NCI-H510A (cell line): ENCODE data around the gene AFTPH.
"Not testable (repeated sequence)": the region's sequence is repeated elsewhere in the genome, so short reads cannot be mapped to it uniquely, and the experiment has no call there.

Source experiments
- DNase-seq: peaks from one replicate; lab custom pipeline; 2025; lab: John Stamatoyannopoulos, UW

AFTPH gene

DNA sequence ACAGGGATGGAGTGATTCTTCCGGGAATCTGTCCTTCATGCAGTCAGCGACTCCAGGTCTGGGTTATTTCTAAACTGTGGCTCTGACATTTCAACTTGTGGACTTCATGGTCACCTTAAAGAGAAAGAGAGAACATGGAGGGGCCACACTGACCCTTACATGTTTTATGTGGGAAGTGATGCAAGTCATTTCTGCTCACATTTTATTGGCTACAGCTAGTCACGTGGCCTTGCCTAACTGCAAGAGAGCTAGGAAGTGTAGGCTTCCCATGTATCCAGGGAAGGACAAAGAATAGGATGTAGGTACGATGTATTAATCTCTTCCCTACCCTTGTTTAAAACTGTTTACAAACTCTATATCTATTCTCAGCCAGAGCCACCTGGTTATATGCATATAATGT is 30.3 kb upstream of the AFTPH start:
- no peak for DNase-seq

DNA sequence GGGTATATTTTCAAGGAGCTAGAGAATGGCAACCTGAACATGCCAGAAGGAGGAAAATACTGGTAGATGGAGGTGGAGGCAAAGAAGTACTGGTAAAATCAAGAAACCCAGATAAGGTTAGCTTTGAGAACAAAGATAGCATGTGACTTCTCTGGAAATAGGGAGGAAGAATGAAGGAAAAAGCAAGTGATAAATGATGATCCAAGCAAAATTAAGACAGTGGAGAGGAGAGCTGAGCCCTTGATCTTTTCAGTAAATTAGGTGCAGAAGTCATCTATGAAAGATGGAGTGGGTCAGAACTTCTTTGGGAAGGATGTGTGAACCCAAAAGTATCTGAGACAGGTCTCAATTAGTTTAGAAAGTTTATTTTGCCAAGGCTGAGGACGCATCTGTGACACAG is 25.7 kb upstream of the AFTPH start:
- no peak for DNase-seq

DNA sequence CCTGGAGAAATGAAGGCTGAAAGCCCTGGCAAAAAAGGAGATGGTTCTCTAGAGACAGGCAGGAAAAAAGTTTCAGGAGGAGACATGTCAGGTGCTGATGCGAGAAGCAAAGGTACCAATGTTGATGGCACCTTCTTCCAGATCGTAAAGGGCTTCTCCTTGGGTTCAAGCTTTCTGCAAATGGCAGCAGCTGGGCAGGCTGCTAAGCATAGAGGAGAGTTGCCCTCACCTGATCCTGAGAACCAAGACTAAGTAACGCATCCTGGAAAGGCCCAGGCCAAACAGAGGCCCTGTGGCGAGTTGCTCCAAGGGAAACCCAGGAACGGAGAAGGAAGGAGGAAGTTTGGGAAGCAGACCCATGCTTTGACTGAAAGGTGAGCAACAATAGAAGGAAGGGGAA is 23.6 kb upstream of the AFTPH start:
- no peak for DNase-seq

DNA sequence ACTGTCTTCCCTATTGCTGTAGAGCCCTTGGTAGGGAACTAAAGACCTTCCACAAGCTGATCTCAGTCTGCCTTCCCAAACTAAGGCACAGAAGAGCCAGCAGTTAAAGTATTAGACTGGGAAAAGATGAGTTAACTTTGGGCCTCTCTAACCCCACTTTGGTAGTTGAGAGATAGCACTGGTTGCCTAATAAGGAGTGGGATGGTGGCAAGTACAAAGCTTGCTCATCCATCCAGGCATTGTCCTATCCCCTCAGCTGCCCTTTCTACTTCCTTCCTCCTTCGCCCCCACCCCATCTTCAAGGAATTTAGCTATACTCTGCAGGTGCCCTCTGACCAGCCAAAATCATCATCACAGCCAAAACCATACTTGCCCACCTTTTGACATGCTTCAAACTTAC is 22.2 kb upstream of the AFTPH start:
- no peak for DNase-seq

DNA sequence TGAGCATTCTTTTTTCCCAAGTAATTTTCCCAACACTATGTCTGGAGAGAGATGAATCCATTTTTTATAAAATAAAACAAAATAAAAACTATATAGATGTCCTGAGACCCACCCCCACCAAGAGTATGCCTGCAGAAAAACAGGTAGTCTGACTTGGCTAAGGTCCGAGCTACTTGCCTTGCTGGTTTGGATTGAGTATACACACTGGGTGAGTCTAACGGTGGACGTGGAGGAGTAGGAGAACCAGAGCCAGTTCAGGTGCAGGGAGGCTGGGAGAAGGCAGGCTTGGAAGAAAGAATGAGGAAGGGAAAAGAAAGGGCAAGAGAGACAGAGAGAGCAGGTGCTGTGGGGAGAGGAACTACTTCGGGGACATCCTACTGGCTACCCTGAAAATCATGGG is 21.3 kb upstream of the AFTPH start:
- DNase-seq: no peak

DNA sequence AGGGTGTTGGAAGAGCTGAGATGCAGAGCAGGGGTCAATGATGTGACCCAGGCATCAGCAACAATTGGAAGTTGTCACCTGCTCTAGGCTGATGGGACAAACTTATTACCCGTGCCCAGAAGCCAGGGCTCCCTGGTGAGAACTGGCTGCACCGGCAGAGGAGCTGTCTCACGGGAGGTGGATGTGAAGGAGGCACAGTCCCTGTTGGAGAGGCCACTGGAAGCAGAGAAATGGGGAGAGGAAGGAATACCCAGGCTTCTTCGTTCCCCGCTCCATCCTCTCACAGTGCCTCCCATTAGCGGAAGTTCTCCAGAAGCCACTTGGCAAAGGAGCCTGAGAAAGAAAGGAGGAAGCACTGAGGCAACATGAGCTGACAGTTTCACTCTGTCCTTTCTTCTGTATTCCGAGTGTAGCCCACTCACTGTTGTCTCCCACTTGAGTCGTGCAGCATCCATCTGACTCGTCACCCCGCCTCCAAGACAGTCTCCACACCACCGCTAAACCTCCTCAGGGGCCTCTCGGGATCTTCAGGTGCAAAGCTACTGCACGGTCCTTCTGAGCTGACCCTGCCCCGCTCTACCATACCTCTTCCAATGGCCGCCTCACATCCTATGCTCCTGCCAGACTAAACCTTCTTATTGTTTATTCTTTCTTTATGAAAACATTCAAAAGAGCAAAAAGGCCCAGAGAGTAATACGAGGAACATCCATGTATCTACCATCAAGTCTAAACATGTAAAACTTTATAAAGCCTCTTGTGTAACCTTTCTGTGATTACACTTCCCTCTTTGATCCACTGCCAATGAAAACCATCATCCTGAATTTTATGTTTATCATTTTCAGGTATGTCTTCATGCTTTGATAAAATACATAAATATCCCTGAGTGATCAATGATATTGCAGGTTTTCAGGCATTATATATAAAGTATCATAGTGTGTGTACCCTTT is 19.1 kb upstream of the AFTPH start:
- no peak for DNase-seq

DNA sequence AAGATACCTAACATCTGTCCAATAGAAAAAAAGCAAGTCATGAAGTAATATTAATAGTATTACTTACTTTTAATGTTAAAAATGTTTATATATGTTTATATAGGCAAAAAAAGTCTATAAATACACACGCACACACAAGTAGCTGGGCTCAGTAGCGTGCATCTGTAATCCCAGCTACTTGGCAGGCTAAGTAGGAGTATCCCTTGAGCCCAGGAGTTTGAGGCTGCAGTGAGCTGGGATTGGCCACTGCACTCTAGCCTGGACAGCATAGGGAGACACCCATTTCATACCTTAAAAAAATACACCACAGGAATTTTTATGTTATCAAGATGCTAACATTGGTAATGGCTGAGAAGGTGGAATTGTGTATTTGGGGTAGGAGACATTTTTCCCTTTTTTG is 17.4 kb upstream of the AFTPH start:
- DNase-seq: no peak

DNA sequence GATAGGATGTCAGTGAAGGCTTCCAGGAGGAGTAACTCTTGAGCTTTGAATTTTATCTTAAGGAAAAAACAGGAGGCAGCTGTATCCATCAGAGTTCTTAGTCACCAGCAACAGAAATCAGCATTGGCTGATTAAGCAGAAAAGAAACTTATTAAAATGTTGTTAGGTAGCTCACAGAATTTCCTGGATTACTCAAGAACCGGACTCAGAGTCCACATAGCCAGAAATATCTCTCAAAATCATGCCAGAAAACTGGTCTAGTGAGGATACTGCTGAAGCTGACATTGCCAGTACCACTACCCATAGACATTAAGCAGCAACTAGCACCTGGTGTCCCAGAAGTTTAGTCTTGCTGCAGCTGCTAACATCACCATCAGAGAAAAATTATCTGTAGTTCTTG is 10.1 kb upstream of the AFTPH start:
- DNase-seq: no peak

DNA sequence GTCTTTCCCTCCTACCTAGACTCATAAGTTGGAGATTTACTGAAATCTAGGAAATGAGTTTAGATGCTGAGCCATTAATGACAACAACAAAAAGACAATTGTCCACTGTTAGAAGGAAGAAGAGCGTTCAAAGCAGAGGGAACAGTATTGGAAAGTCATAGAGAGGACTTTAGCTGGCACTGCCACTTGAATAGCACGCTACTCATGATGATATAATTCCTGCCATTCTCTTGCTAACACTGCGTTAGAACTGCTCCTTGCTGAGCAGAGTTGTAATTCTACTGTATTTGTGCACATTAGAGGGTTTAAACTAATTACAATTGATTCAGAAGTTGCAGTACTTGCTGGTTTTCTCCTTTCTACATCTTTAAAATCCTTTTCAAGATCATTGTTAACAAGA is 9.0 kb upstream of the AFTPH start:
- no peak for DNase-seq

DNA sequence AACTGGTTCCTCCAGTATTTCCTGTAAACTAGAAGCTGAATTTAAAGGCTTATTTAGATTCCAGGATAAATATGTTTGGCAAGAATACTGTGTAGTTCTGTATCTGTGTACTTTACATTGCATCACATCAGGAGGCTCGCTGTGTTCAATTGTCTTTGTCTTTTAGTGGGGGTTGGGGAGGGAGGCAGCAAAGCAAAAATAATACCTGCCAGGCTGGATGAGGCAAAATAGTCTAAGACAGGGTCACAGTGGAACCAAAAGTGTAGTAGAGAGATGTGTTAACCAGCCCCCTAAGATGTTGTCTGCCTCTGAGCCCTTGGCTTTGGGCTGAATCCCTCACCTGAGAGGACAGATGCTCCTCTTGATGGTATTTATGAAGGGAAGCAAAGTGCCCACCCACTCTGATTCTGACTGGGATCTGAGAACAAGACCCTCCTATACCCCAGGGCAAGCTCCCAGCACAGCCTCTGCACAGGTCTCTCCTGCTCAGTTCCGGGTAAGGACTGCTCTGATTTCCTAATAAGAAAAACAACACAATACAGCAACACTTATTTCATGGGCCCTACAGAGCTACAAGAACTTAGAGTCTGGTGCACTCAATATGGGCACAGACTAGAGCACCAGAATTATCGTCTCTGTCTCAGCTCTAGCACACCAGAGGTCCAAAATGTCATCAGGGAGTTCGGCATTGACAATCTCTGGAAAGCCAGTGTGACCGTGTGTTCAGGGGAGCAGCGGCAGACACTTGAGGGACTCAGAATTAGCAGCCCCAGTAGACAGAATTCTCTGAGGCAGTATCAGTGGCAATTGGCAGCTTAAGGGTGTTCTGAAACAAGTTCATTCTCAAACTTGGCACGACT is 7.2 kb upstream of the AFTPH start:
- DNase-seq: no peak

DNA sequence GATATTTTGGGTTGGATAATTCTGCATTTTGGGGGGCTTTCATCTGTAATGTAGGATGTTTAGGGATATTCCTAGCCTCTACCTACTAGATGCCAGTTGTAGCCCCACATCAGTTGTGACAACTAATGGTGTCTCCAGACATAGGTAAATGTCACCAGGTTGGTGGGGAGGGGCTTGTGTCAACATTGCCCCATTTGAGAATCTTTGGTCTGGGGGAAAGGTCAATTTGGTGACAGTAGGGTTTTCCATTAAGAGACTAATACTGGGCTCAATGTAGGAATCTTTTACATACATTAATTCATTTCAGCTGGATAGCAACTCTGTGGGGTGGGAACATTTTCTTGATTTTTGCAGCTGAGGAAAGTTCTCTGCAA is 6.6 kb upstream of the AFTPH start:
- DNase-seq: no peak

DNA sequence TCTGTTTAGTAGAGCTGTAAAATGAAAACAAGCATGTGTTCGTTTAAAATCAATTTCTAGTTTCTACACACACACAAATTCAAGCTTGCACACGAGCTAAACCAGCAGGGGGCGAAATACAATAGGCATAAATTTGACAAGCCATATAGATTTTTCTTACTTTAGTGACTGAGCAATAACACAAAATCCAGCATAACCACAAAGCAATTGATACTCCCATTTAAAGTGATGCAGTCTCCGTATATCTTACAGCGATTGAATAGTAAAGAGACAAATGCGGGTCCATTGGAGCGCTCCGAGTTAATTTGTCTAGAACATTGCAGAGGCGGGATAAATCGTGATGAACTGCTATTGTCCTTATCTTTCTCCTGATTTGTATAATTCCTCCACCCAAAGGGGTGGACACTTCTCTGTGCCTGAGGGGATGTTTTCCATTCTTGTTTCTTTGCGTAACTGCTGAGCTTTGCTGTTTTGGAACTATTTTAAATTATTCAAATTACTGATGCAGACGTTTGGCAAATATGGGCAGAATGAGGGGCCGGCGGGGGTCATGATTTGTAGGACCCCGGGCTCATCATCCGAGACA is 1.2 kb upstream of the AFTPH start:
- peak; percentile 49 for DNase-seq

DNA sequence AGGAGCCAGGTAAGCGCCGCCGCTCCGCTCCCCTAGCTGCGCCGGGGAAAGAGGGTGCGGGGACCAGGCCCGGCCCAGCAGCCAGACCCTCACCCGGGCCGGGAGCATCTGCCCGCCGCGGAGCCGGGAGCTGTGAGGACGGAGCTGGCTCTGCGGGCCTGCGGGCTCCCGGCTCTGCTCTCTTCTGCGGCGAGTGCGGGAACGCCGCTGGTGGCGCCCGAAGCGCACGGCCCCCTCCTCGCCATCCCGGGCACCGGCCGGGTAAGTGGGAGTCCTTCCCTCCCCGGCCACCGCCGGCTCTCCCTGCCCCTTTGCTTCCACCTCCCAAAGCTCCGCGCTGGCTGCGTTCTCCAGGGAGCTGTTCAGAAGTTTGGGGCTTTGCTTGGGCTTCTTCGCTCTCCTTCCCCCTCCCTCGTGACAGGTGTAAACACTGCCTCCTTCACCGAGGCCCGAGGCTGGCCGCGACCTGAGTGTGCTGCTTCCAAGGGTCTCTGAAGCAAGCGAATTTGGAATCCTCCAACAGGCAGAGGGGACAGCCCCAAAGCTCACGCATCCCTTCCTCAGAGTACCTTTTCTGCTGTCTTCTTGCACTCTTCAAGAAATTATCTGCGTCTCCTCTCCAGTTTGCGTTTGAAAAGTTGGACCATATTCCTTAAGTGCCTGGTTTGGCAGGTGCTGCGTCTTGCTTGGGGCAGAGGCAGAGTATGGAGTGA is 632 bp downstream of the AFTPH start:
- peak; percentile 39 for DNase-seq

DNA sequence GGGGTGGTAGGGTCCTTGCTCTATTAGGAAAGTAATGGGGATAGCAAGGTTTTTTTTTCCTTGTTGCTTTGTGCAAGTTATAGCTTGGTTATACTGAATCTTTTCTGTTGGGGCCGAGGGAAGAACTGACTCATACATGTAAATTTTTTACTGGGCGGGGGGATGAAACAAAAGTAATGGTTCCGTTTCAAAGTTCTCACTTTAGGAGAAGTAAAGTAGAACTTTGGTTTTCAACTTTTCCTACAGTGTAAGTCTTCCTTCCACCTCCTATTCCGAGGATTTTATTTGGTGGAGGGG is 1.1 kb downstream of the AFTPH start:
- DNase-seq: no peak

DNA sequence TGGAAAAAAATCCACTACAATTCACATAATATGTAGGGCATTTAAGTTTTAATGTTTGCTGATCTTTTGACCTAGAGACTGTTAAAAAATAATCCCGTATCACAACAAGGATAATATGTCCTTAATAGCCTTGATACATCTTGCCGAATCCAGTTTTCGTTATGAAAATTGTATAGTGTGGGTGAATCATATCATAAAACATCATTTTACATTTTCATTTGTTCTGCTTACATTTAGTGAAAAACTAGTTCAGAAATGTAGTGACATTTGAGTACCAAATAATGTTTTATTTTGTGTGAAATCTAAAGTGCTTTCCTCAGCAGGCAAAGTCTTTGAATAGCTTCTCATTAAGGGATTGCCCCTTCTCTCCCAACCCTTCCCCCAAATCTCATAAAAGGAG is 1.9 kb downstream of the AFTPH start:
- DNase-seq: no peak

DNA sequence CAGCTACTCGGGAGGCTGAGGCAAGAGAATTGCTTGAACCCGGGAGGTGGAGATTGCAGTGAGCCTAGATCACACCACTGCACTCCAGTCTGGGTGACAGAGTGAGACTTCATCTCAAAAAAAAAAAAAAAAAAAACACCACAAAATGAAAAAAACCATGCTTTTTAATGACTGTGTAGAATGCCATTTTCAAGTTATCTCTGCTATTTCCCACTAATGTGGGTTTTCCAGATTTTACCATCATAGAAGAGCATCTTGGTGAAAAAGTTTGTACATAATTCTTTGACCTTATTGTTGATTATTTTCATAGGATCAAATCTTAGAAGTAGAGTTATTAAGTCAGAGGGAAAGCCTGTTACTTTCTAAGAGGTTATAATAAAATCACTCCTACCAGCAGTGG is 6.8 kb downstream of the AFTPH start:
- DNase-seq: not testable (repeated sequence)

DNA sequence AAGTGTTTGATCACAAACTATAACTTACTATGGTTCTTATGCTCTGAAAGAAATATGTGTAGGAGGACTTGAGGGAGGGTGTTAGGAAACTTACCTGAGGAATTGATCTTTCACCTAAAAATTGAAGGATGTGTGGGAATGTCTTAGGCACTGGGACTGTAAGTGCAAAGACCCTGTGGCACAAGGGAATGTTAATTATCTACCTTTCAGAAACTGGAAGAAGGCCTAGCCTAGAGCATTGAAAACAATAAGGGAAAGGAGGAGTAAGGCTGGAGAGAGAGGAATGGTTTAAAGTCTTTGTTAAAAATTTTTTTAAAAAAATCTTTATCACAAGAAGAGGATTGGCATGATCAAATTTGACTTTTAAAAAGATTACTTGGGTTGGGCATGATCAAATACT is 7.9 kb downstream of the AFTPH start:
- no peak for DNase-seq

DNA sequence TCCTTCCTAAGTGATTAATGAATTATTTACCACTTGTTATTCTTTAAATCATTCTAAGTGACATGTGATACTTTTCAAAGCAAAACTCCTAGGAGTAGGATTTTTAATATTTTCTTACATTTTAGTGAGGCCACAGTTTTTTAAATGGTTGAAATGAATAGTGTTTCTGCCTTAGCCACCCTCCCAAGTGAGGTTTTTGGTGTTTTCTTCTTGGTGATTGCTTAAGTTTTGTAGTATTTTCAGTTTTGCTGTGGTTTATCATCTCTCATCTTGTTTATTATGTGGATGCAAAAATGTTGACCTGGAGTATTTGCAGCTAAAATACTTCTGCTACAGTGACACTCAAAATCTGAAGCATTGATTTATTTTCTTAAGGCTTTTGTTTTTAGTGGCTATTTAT is 9.8 kb downstream of the AFTPH start:
- DNase-seq: no peak

DNA sequence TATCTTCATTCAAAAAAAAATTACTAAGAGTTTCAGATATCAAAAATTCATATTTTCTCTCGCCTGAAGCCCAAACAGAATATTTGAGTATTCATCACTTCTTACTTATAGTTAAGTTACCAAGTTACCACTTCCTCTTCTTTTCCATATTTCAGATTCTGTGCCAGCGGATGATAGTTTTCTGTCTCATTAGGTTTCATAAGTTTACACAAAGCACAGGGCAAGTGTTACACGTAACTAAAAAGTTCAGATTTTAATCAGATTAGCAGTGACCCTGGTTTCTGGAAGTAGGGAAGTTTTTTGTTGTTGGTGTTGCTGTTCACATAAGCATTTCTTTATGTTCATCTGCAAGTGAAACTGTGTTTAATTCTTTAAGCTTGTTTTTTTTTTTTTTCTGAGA is 10.2 kb downstream of the AFTPH start:
- no peak for DNase-seq

DNA sequence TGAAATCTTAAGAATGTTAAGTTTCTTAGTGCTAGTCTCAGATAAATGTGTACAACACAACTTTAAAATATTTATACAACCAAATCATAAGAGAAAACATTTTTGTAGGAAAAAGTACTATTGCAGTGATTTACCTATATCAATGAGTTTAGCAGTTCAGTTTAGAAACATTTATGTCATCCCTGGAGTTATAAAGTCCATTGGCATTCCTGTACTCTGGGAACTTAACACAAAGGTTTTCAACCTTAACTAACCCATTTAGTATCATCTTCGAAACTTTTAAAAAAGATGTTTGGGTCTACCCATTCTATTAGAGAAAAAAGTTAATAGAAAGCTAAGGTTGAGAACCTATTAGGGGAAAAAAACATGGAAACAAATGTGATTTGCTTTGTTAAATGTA is 10.9 kb downstream of the AFTPH start:
- DNase-seq: no peak

DNA sequence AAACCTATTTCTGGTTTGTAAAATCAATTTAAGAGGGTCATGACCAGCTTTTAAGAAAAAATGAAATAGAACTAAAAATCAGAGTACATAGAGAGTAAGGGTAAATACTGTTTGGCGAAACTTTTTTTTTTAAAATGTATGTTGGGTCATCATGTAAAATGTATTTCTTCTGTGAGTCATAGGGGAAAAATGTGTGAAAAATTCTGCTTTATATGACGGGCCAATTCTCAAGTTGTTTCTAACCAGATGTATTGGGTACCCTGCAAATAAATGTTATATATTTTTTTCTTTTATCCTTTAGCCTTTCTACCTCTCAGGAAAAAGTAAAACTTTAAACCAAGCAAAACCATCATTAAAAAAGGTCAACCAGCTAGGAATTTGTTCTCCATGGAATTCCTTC is 13.9 kb downstream of the AFTPH start:
- DNase-seq: no peak

DNA sequence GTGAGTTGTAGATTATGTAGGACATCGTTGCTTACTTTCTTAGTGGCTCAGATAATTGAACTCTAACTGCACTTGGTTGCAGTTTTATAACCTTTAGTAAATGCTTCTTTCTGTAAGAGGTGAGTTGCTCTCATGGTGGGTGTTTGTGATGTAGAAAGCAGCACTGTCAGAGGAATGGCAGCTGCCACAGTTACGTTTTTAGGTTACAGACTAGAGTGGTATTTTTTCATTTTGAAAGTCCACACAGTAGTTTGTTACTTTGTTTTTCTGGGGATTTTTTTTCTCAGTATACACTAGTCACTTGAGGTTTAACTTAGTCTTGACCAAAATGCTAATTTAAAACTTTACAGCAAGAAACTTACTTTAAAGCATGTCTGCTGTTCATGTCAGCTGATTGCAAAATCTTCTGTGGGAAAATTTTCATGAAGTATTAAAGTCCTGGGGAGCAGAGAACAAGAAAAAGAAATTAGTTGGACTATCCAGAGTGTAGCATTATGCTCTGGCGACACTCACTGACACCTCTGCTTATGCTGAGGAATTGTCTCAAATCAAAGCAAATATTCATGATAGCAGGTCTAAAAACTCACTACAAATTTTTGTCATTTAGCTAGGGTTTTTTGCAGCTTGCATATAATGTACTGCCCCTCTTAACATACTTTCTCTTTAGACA is 14.8 kb downstream of the AFTPH start:
- DNase-seq: no peak
